Uterus (tissue), 4 donors: ENCODE results near the gene HELT. TPM values are rescaled to one million over a fixed set of nuclear protein-coding genes. Genes with fewer than 3 reads are reported as not detected.

Experiments
- DNase-seq, 2 donors: peaks; one replicate each; pipeline ENCODE4 v3.0.0-alpha.2; 2019 to 2020
- H3K27ac ChIP-seq, 2 donors: fragments of 200-600 bp; sonication (generic); 1 replicate in 1 of 2; 2 replicates in 1 of 2; pipeline ENCODE4 v1.5.1; 2016 to 2018
- H3K27me3 ChIP-seq, 2 donors: fragments of 200-600 bp; sonication (generic); one replicate each; pipeline ENCODE4 v1.5.1; 2018 to 2019; ENCODE audit warnings: control low read depth in 1 of 2
- H3K36me3 ChIP-seq, 2 donors: fragments of 200-600 bp; sonication (generic); one replicate each; pipeline ENCODE4 v1.5.1; 2019; ENCODE audit warnings: control low read depth in 1 of 2
- H3K4me1 ChIP-seq, 2 donors: fragments of 200-600 bp; sonication (generic); one replicate each; pipeline ENCODE4 v1.5.1; 2018 to 2019; ENCODE audit warnings: control low read depth in 1 of 2
- H3K4me3 ChIP-seq, 2 donors: fragments of 200-600 bp; sonication (generic); 1 replicate in 1 of 2; 2 replicates in 1 of 2; pipeline ENCODE4 v1.5.1; 2018 to 2019; ENCODE audit warnings: mild to moderate bottlenecking in 1 of 2
- H3K9me3 ChIP-seq, 2 donors: fragments of 200-600 bp; sonication (generic); one replicate each; pipeline ENCODE4 v1.5.1; 2019; ENCODE audit warnings: control low read depth in 1 of 2
- CTCF ChIP-seq, 4 experiments: fragments of 200-600 bp in 2 of 4; fragments of 450-650 bp in 2 of 4; sonication (generic) in 2 of 4; IDR thresholded peaks; one replicate each; pipeline ENCODE4 v1.5.1; 2016 to 2019; ENCODE audit warnings: antibody characterized with exemption in 4 of 4, mild to moderate bottlenecking in 2 of 4, moderate library complexity in 1 of 4
- POLR2A ChIP-seq, 2 donors: fragments of 450-650 bp; IDR thresholded peaks; one replicate each; pipeline ENCODE4 v1.6.1; 2016; ENCODE audit warnings: antibody characterized with exemption in 2 of 2, mild to moderate bottlenecking in 1 of 2, moderate library complexity in 1 of 2
- intact Hi-C: fragments of 100-400 bp; cut with DNase I; formaldehyde crosslinking; loops from one replicate; pipeline ENCODE4 v1.15.1; 2023; ENCODE audit warnings: low total_unique reads
- total RNA-seq, 4 donors: library from RNA; depleted of rRNA in 3 of 4; stranded (reverse); fragments of >200 nt in 3 of 4; gene quantifications; one replicate each; pipeline versions ENCODE4 v1.1.0 to v1.2.4, GENCODE V29; 2014 to 2023
- donor health status: DM: yes; HTN: yes; CAD: no.

The HELT gene
- total RNA-seq, 4 donors from 2014 or later: not detected

GRCh38 chr4:185023471-185023870 is 5.2 kb downstream of the HELT start:
- no peak for DNase-seq
- intact Hi-C loops: no loop called here
- Histone ChIP-seq H3K4me1 (peaks cover 0 to 11% of the 10 kb centered on the region in 2 donors), H3K36me3 (no peaks in the 10 kb centered on the region), H3K27me3 (peaks cover 3 to 13% of the 10 kb centered on the region in 2 donors), H3K9me3 (no peaks in the 10 kb centered on the region), H3K27ac (no peak overlapping the region), H3K4me3 (no peak overlapping the region)
- TF ChIP-seq CTCF (IDR thresholded peaks at IDR 0.05) (no peak), POLR2A (IDR thresholded peaks at IDR 0.05) (no peak)

- H3K4me1 ChIP-seq: no peaks in the 10 kb centered on the region
- peaks cover 0 to 3% of the 10 kb centered on the region in 2 donors for H3K27me3 ChIP-seq
- no peaks in the 10 kb centered on the region for H3K9me3 ChIP-seq
- DNase-seq: no peak
- no peaks in the 10 kb centered on the region for H3K36me3 ChIP-seq
- intact Hi-C loops: no loop called here
- no peak overlapping the region for H3K27ac ChIP-seq
- TF ChIP-seq CTCF (IDR thresholded peaks at IDR 0.05): no peak
- no peak for TF ChIP-seq POLR2A (IDR thresholded peaks at IDR 0.05)
- no peak overlapping the region for H3K4me3 ChIP-seq
Observed at GRCh38 chr4:185028625-185029024, 10.3 kb downstream of the HELT start.

GRCh38 chr4:185031611-185032010 is 13.3 kb downstream of the HELT start:
- TF ChIP-seq POLR2A (IDR thresholded peaks at IDR 0.05) (no peak), CTCF (IDR thresholded peaks at IDR 0.05) (no peak)
- Histone ChIP-seq H3K4me1 (no peaks in the 10 kb centered on the region), H3K36me3 (no peaks in the 10 kb centered on the region), H3K4me3 (no peak overlapping the region), H3K27ac (no peak overlapping the region), H3K9me3 (no peaks in the 10 kb centered on the region), H3K27me3 (no peaks in the 10 kb centered on the region)
- intact Hi-C loops: no loop called here
- DNase-seq: no peak

- no peaks in the 10 kb centered on the region for H3K4me1 ChIP-seq
- no peaks in the 10 kb centered on the region for H3K36me3 ChIP-seq
- no peaks in the 10 kb centered on the region for H3K9me3 ChIP-seq
- DNase-seq: no peak
- no peaks in the 10 kb centered on the region for H3K27me3 ChIP-seq
- no peak overlapping the region for H3K4me3 ChIP-seq
- TF ChIP-seq CTCF (IDR thresholded peaks at IDR 0.05) (no peak), POLR2A (IDR thresholded peaks at IDR 0.05) (no peak)
- no peak overlapping the region for H3K27ac ChIP-seq
- intact Hi-C loops: no loop called here
Observed at GRCh38 chr4:185033072-185033471, 14.8 kb downstream of the HELT start.

- no peaks in the 10 kb centered on the region for H3K27me3 ChIP-seq
- no peaks in the 10 kb centered on the region for H3K36me3 ChIP-seq
- intact Hi-C loops: no loop called here
- TF ChIP-seq CTCF (IDR thresholded peaks at IDR 0.05): no peak
- no peak for TF ChIP-seq POLR2A (IDR thresholded peaks at IDR 0.05)
- no peak overlapping the region for H3K4me3 ChIP-seq
- no peaks in the 10 kb centered on the region for H3K9me3 ChIP-seq
- no peak overlapping the region for H3K27ac ChIP-seq
- H3K4me1 ChIP-seq: no peaks in the 10 kb centered on the region
- no peak for DNase-seq
Observed at GRCh38 chr4:185033950-185034349, 15.7 kb downstream of the HELT start.
